Panc1 (cell line): Measurements from ENCODE around the gene DNASE1L3.

Experiments used
- POLR2AphosphoS5 ChIP-seq: IDR thresholded peaks from 2 replicates; pipeline ENCODE4 v1.6.1; 2012; ENCODE audit warnings: mild to moderate bottlenecking, low read depth, low read length, moderate library complexity
- SIN3A ChIP-seq: IDR thresholded peaks from 2 replicates; pipeline ENCODE4 v1.6.1; 2012; ENCODE audit warnings: low read depth, mild to moderate bottlenecking, low read length, moderate library complexity, borderline replicate concordance; ENCODE audit not compliant: insufficient read depth
- TF ChIP-seq, protein P1 (sequence below): fragments of 450-650 bp; IDR thresholded peaks from 2 replicates; pipeline ENCODE4 v1.5.1; 2017; ENCODE audit warnings: mild to moderate bottlenecking
- TF ChIP-seq, protein P2 (sequence below), 2 experiments: IDR thresholded peaks; 2 replicates each; pipeline ENCODE4 v1.6.1; 2011 to 2012; ENCODE audit warnings: low read depth in 2 of 2, control low read depth in 1 of 2, low read length in 1 of 2, mild to moderate bottlenecking in 1 of 2, moderate library complexity in 1 of 2; ENCODE audit not compliant: insufficient read depth in 1 of 2

DNA sequence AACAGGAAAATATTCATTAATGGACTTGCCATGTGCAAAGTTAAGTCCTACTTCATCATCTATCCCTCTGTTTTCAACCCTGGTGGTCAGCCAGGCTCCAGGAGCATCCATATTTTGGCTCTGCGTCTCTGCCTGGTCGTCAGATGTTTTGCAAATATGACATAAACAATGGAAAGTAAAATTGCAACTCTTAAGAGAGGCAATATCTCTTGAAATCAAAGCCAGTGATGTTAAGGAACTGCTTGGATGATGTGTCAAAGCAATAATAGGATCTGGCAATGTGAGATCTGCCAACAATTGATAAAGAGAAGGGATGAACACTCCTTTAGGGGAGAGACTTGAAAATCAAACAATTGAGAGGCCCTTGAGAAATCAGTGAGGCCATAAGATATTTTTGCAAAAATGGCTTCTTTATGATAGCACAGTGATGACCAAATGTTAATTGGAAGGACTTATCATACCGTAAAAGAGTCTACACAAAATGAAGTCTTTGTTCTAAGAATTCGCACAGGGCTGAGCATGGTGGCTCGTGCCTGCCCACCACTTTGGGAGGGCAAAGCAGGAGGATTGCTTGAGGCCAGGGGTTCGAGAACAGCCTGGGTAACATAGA lies 33.3 kb upstream of the DNASE1L3 start:
- TF ChIP-seq, protein P1, sequence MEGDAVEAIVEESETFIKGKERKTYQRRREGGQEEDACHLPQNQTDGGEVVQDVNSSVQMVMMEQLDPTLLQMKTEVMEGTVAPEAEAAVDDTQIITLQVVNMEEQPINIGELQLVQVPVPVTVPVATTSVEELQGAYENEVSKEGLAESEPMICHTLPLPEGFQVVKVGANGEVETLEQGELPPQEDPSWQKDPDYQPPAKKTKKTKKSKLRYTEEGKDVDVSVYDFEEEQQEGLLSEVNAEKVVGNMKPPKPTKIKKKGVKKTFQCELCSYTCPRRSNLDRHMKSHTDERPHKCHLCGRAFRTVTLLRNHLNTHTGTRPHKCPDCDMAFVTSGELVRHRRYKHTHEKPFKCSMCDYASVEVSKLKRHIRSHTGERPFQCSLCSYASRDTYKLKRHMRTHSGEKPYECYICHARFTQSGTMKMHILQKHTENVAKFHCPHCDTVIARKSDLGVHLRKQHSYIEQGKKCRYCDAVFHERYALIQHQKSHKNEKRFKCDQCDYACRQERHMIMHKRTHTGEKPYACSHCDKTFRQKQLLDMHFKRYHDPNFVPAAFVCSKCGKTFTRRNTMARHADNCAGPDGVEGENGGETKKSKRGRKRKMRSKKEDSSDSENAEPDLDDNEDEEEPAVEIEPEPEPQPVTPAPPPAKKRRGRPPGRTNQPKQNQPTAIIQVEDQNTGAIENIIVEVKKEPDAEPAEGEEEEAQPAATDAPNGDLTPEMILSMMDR: no peak
- TF ChIP-seq, protein P2, sequence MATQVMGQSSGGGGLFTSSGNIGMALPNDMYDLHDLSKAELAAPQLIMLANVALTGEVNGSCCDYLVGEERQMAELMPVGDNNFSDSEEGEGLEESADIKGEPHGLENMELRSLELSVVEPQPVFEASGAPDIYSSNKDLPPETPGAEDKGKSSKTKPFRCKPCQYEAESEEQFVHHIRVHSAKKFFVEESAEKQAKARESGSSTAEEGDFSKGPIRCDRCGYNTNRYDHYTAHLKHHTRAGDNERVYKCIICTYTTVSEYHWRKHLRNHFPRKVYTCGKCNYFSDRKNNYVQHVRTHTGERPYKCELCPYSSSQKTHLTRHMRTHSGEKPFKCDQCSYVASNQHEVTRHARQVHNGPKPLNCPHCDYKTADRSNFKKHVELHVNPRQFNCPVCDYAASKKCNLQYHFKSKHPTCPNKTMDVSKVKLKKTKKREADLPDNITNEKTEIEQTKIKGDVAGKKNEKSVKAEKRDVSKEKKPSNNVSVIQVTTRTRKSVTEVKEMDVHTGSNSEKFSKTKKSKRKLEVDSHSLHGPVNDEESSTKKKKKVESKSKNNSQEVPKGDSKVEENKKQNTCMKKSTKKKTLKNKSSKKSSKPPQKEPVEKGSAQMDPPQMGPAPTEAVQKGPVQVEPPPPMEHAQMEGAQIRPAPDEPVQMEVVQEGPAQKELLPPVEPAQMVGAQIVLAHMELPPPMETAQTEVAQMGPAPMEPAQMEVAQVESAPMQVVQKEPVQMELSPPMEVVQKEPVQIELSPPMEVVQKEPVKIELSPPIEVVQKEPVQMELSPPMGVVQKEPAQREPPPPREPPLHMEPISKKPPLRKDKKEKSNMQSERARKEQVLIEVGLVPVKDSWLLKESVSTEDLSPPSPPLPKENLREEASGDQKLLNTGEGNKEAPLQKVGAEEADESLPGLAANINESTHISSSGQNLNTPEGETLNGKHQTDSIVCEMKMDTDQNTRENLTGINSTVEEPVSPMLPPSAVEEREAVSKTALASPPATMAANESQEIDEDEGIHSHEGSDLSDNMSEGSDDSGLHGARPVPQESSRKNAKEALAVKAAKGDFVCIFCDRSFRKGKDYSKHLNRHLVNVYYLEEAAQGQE (IDR thresholded peaks at IDR 0.05; ENCODE audit: insufficient read depth in 1 of 2, low read depth in 2 of 2, low read length in 1 of 2): no peak
- no peak for TF ChIP-seq POLR2AphosphoS5
- no peak for TF ChIP-seq SIN3A
